LNCAP (cell line): ENCODE data around the gene C1orf35.

Experiments used
- CTCF ChIP-seq: fragments of 450-650 bp; IDR thresholded peaks from 2 replicates; pipeline ENCODE4 v1.5.1; 2017; ENCODE audit warnings: mild to moderate bottlenecking

C1orf35 gene

GRCh38 chr1:228063251-228064191, 39.6 kb downstream of the C1orf35 start:
- no peak for TF ChIP-seq CTCF

GRCh38 chr1:228062812-228063211, 40.3 kb downstream of the C1orf35 start:
- TF ChIP-seq CTCF, result no peak

GRCh38 chr1:228062085-228062791, 40.9 kb downstream of the C1orf35 start:
- no peak for TF ChIP-seq CTCF

GRCh38 chr1:228061411-228062084, 41.6 kb downstream of the C1orf35 start:
- TF ChIP-seq CTCF, result no peak

GRCh38 chr1:228060458-228061190, 42.5 kb downstream of the C1orf35 start:
- TF ChIP-seq CTCF, result no peak

- no peak for TF ChIP-seq CTCF
Observed at GRCh38 chr1:228059634-228060457, 43.3 kb downstream of the C1orf35 start.
